HepG2 (cell line): ENCODE data around the gene SBSN. TPM values are rescaled to one million over a fixed set of nuclear protein-coding genes. Genes with fewer than 3 reads are reported as not detected.

Experiments used
- AHR ChIP-seq: IDR thresholded peaks from 2 replicates; pipeline ENCODE4 v1.6.1; 2018; ENCODE audit warnings: missing genetic modification reagents, missing compliant biosample characterization
- ASH2L ChIP-seq: fragments of 300-600, 200-600 bp; sonication (generic); IDR thresholded peaks from 2 replicates; pipeline ENCODE4 v1.7.0; 2017; ENCODE audit warnings: low read depth, mild to moderate bottlenecking, moderate library complexity, mixed read lengths, low read length; ENCODE audit not compliant: insufficient read length
- CREB3 ChIP-seq: sonication (generic); formaldehyde crosslinking; IDR thresholded peaks from 2 replicates; pipeline ENCODE4 v1.5.0; 2020; ENCODE audit warnings: missing genetic modification reagents
- GFI1 ChIP-seq: sonication (generic); formaldehyde crosslinking; IDR thresholded peaks from 2 replicates; pipeline ENCODE4 v1.5.0; 2020; ENCODE audit warnings: missing genetic modification reagents, mild to moderate bottlenecking, borderline replicate concordance
- ISX ChIP-seq: sonication (generic); formaldehyde crosslinking; conservative IDR thresholded peaks from 2 replicates; pipeline ENCODE4 v1.5.0; 2020; ENCODE audit warnings: missing genetic modification reagents
- KMT2B ChIP-seq: IDR thresholded peaks from 2 replicates; pipeline ENCODE4 v1.6.1; 2016; ENCODE audit warnings: missing genetic modification reagents, missing compliant biosample characterization
- MAX ChIP-seq: IDR thresholded peaks from 2 replicates; pipeline ENCODE4 v1.6.1; 2012; ENCODE audit warnings: inconsistent platforms
- MXD4 ChIP-seq: IDR thresholded peaks from 2 replicates; pipeline ENCODE4 v1.6.1; 2016; ENCODE audit warnings: mild to moderate bottlenecking, missing biosample characterization, missing genetic modification reagents
- SALL1 ChIP-seq: sonication (generic); formaldehyde crosslinking; IDR thresholded peaks from 2 replicates; pipeline ENCODE4 v1.8.0; 2022; ENCODE audit warnings: mild to moderate bottlenecking, missing genetic modification reagents
- SNAPC2 ChIP-seq: sonication (generic); formaldehyde crosslinking; IDR thresholded peaks from 2 replicates; pipeline ENCODE4 v1.8.1; 2022; ENCODE audit warnings: mild to moderate bottlenecking, missing genetic modification reagents
- SRSF1 ChIP-seq: fragments of 200-400 bp; formaldehyde crosslinking; optimal IDR thresholded peaks from 2 replicates; pipeline ENCODE3; 2017; ENCODE audit warnings: mild to moderate bottlenecking, low read depth, low read length, moderate library complexity
- TAF1 ChIP-seq: sonication (generic); formaldehyde crosslinking; IDR thresholded peaks from 2 replicates; pipeline ENCODE4 v1.4.0; 2020; ENCODE audit warnings: missing genetic modification reagents
- TAF15 ChIP-seq: fragments of 200-400 bp; formaldehyde crosslinking; IDR thresholded peaks from one replicate; pipeline ENCODE4 v1.6.1; 2018; ENCODE audit warnings: mild to moderate bottlenecking, low read depth, low read length; ENCODE audit not compliant: poor library complexity, severe bottlenecking
- ZBTB1 ChIP-seq: sonication (generic); formaldehyde crosslinking; IDR thresholded peaks from 2 replicates; pipeline ENCODE4 v1.4.0; 2020; ENCODE audit warnings: missing genetic modification reagents, borderline replicate concordance
- ZBTB3 ChIP-seq: sonication (generic); formaldehyde crosslinking; IDR thresholded peaks from 2 replicates; pipeline ENCODE4 v1.4.0; 2020; ENCODE audit warnings: low read depth, mild to moderate bottlenecking, moderate library complexity, missing genetic modification reagents, borderline replicate concordance
- ZFY ChIP-seq: sonication (generic); formaldehyde crosslinking; IDR thresholded peaks from 2 replicates; pipeline ENCODE4 v1.4.0; 2020; ENCODE audit warnings: missing genetic modification reagents
- ZNF33B ChIP-seq: sonication (generic); formaldehyde crosslinking; IDR thresholded peaks from 2 replicates; pipeline ENCODE4 v1.5.1; 2020; ENCODE audit warnings: mild to moderate bottlenecking, missing genetic modification reagents
- ZNF343 ChIP-seq: sonication (generic); formaldehyde crosslinking; IDR thresholded peaks from 2 replicates; pipeline ENCODE4 v1.4.0; 2020; ENCODE audit warnings: mild to moderate bottlenecking, missing genetic modification reagents
- ZNF546 ChIP-seq: sonication (generic); formaldehyde crosslinking; conservative IDR thresholded peaks from 2 replicates; pipeline ENCODE4 v1.8.1; 2023; ENCODE audit warnings: mild to moderate bottlenecking, missing genetic modification reagents
- ZNF766 ChIP-seq: sonication (generic); formaldehyde crosslinking; IDR thresholded peaks from 2 replicates; pipeline ENCODE4 v1.5.0; 2020; ENCODE audit warnings: missing genetic modification reagents, borderline replicate concordance
- ZSCAN31 ChIP-seq: sonication (generic); formaldehyde crosslinking; IDR thresholded peaks from 2 replicates; pipeline ENCODE4 v1.5.0; 2020; ENCODE audit warnings: low read depth, mild to moderate bottlenecking, missing genetic modification reagents
- polyA plus RNA-seq, 8 experiments: library from polyadenylated mRNA; depleted of rRNA in 3 of 8; stranded (reverse) in 7 of 8; unstranded in 1 of 8; fragments of >200 nt; fragmentation: Illumina TruSeq in 4 of 8; extraction: Trizol in 4 of 8; gene quantifications; 2 replicates each; pipeline versions ENCODE4 v1.2.1 to v1.2.3, GENCODE V29; 2011 to 2016; ENCODE audit warnings: low read depth in 4 of 8, missing spikeins in 1 of 8, mixed read lengths in 1 of 8; ENCODE audit not compliant: insufficient read depth in 1 of 8
- total RNA-seq, 5 experiments: library from RNA; depleted of rRNA; stranded (reverse); fragments of >200 nt; fragmentation: Illumina TruSeq; extraction: Trizol; gene quantifications; 2 replicates each; pipeline ENCODE4 v1.2.3, GENCODE V29; 2016; ENCODE audit warnings: low read depth in 1 of 5
- TF ChIP-seq, protein P1 (sequence below): sonication (generic); formaldehyde crosslinking; IDR thresholded peaks from 2 replicates; pipeline ENCODE4 v1.9.0; 2021; ENCODE audit warnings: missing genetic modification reagents, borderline replicate concordance
- TF ChIP-seq, protein P2 (sequence below), 2 experiments: IDR thresholded peaks; 2 replicates each; pipeline ENCODE4 v1.6.1; 2011 to 2012; ENCODE audit warnings: low read length in 2 of 2, borderline replicate concordance in 1 of 2, low read depth in 1 of 2, mild to moderate bottlenecking in 1 of 2, moderate library complexity in 1 of 2

The SBSN gene
- total and polyA plus RNA-seq, 2 of the 13 experiments (the other 11 are each of a cell fraction or from before 2014, with no cell fraction given), result not detected

DNA sequence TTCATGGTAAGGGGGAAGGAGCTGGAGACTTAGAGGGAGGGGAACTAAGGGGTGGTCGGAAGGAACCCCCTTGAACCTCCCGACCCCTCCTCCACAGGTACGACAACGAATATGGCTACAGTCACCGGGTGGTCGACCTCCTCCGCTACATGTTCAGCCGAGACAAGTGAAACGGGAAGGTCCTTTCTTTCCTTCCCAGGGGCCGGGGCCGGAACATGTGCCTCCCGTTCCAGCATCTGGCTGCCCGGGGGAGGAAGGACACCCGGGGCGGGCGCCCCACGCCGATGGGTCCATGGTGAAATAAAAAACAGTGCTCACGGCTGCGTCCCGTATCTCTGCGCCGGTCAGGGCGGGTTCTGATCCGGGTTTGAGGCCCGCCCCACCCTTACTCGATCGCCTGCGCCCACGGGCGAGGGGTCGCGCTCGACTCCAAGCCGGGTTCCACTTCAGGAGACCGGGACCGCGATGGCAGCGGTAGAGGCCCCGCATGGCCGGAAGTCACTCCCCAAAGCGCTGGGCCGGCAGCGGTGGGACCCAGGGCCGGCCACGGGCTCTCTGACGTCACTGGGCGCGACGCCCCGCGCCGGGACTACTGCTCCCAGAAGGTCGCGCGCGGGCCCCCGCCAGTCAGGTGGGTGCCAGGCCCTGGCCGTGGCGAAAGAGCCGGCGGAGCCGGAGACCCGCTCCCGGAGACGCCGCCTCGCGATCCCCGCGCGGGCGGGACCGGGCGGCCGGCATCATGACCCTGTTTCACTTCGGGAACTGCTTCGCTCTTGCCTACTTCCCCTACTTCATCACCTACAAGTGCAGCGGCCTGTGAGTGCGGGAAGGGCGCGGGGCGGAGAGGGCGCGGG is 17.1 kb upstream of the SBSN start, which contains the start of gene TMEM147 (continued):
- TF ChIP-seq, protein P1, sequence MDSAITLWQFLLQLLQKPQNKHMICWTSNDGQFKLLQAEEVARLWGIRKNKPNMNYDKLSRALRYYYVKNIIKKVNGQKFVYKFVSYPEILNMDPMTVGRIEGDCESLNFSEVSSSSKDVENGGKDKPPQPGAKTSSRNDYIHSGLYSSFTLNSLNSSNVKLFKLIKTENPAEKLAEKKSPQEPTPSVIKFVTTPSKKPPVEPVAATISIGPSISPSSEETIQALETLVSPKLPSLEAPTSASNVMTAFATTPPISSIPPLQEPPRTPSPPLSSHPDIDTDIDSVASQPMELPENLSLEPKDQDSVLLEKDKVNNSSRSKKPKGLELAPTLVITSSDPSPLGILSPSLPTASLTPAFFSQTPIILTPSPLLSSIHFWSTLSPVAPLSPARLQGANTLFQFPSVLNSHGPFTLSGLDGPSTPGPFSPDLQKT, result peak; percentile 83; the same call in 1 of the 2 replicates
- TF ChIP-seq GFI1 (CRISPR knock-in tag) (peak; percentile 60; the same call in 1 of the 2 replicates), SALL1 (CRISPR knock-in tag) (peak; percentile 43; the same call in 1 of the 2 replicates), MAX (peak; percentile 73), ZNF546 (peak; percentile 58), TAF1 (CRISPR knock-in tag) (peak; percentile 84), KMT2B (CRISPR knock-in tag) (peak; percentile 80), CREB3 (0 out of 2 replicates have a peak, but pooled peaks have one; percentile 51), AHR (CRISPR knock-in tag) (no peak; the same call in 1 of the 2 replicates), ZBTB1 (no peak), ZNF33B (CRISPR knock-in tag) (no peak), ZNF766 (CRISPR knock-in tag) (0 out of 2 replicates have a peak, but pooled peaks have one; percentile 31), MXD4 (CRISPR knock-in tag) (peak; percentile 92), TAF15 (peak; percentile 57), ZFY (CRISPR knock-in tag) (peak; percentile 99), SRSF1 (no peak), ASH2L (peak; percentile 77), ISX (CRISPR knock-in tag) (peak; percentile 39; the same call in 1 of the 2 replicates), ZBTB3 (CRISPR knock-in tag) (0 out of 2 replicates have a peak, but pooled peaks have one; percentile 24), ZSCAN31 (peak; percentile 81; the same call in 1 of the 2 replicates), ZNF343 (0 out of 2 replicates have a peak, but pooled peaks have one; percentile 42), SNAPC2 (peak; percentile 78; the same call in 1 of the 2 replicates)
- TF ChIP-seq, protein P2, sequence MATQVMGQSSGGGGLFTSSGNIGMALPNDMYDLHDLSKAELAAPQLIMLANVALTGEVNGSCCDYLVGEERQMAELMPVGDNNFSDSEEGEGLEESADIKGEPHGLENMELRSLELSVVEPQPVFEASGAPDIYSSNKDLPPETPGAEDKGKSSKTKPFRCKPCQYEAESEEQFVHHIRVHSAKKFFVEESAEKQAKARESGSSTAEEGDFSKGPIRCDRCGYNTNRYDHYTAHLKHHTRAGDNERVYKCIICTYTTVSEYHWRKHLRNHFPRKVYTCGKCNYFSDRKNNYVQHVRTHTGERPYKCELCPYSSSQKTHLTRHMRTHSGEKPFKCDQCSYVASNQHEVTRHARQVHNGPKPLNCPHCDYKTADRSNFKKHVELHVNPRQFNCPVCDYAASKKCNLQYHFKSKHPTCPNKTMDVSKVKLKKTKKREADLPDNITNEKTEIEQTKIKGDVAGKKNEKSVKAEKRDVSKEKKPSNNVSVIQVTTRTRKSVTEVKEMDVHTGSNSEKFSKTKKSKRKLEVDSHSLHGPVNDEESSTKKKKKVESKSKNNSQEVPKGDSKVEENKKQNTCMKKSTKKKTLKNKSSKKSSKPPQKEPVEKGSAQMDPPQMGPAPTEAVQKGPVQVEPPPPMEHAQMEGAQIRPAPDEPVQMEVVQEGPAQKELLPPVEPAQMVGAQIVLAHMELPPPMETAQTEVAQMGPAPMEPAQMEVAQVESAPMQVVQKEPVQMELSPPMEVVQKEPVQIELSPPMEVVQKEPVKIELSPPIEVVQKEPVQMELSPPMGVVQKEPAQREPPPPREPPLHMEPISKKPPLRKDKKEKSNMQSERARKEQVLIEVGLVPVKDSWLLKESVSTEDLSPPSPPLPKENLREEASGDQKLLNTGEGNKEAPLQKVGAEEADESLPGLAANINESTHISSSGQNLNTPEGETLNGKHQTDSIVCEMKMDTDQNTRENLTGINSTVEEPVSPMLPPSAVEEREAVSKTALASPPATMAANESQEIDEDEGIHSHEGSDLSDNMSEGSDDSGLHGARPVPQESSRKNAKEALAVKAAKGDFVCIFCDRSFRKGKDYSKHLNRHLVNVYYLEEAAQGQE (IDR thresholded peaks at IDR 0.05; ENCODE audit: borderline replicate concordance in 1 of 2, low read depth in 1 of 2, low read length in 2 of 2), result peak in 1 of 2 experiments; percentile 43; a peak in 1 of 4 replicates
